HepG2 (cell line): ENCODE measurements around the gene TMEM86B. TPM values are rescaled to one million over a fixed set of nuclear protein-coding genes. Genes with fewer than 3 reads are reported as not detected.
A peak's percentile ranks its signal among the peaks of the same experiment; 100 is the strongest.

Source experiments
- ARNT2 ChIP-seq: sonication (generic); formaldehyde crosslinking; IDR thresholded peaks from 2 replicates; pipeline ENCODE4 v1.8.0; 2022; ENCODE audit warnings: mild to moderate bottlenecking, low read depth, missing genetic modification reagents, moderate library complexity
- KDM3A ChIP-seq: IDR thresholded peaks from 2 replicates; pipeline ENCODE4 v1.6.1; 2018; ENCODE audit warnings: low read depth, missing compliant biosample characterization
- KLF9 ChIP-seq: IDR thresholded peaks from 2 replicates; pipeline ENCODE4 v1.6.1; 2016; ENCODE audit warnings: low read depth
- MAZ ChIP-seq, 2 experiments: sonication (generic) in 1 of 2; formaldehyde crosslinking in 1 of 2; IDR thresholded peaks; 2 replicates each; pipeline versions ENCODE4 v1.5.0 to v1.6.1; 2012 to 2020; ENCODE audit warnings: low read depth in 2 of 2, mild to moderate bottlenecking in 2 of 2, borderline replicate concordance in 1 of 2, improper control_type of control experiment in 1 of 2, low read length in 1 of 2, missing genetic modification reagents in 1 of 2, moderate library complexity in 1 of 2
- NFRKB ChIP-seq: fragments of 450-650 bp; IDR thresholded peaks from 2 replicates; pipeline ENCODE4 v1.6.1; 2017
- ZBTB42 ChIP-seq: sonication (generic); formaldehyde crosslinking; IDR thresholded peaks from 2 replicates; pipeline ENCODE4 v1.5.0; 2020; ENCODE audit warnings: mild to moderate bottlenecking, missing genetic modification reagents
- ZNF121 ChIP-seq: sonication (generic); formaldehyde crosslinking; IDR thresholded peaks from 2 replicates; pipeline ENCODE4 v1.5.0; 2020; ENCODE audit warnings: mild to moderate bottlenecking, missing genetic modification reagents
- ZNF629 ChIP-seq: sonication (generic); formaldehyde crosslinking; conservative IDR thresholded peaks from 2 replicates; pipeline ENCODE4 v1.5.0; 2020; ENCODE audit warnings: missing genetic modification reagents
- ZNF772 ChIP-seq: sonication (generic); formaldehyde crosslinking; IDR thresholded peaks from 2 replicates; pipeline ENCODE4 v1.5.0; 2020; ENCODE audit warnings: mild to moderate bottlenecking, missing genetic modification reagents
- ZSCAN29 ChIP-seq: sonication (generic); formaldehyde crosslinking; conservative IDR thresholded peaks from 2 replicates; pipeline ENCODE4 v1.4.0; 2020; ENCODE audit warnings: mild to moderate bottlenecking, missing genetic modification reagents
- ZSCAN30 ChIP-seq: sonication (generic); formaldehyde crosslinking; IDR thresholded peaks from 2 replicates; pipeline ENCODE4 v1.5.0; 2020; ENCODE audit warnings: mild to moderate bottlenecking, missing genetic modification reagents
- polyA plus RNA-seq, 8 experiments: library from polyadenylated mRNA; depleted of rRNA in 3 of 8; stranded (reverse) in 7 of 8; unstranded in 1 of 8; fragments of >200 nt; fragmentation: Illumina TruSeq in 4 of 8; extraction: Trizol in 4 of 8; gene quantifications; 2 replicates each; pipeline versions ENCODE4 v1.2.1 to v1.2.3, GENCODE V29; 2011 to 2016; ENCODE audit warnings: low read depth in 4 of 8, missing spikeins in 1 of 8, mixed read lengths in 1 of 8; ENCODE audit not compliant: insufficient read depth in 1 of 8
- total RNA-seq, 5 experiments: library from RNA; depleted of rRNA; stranded (reverse); fragments of >200 nt; fragmentation: Illumina TruSeq; extraction: Trizol; gene quantifications; 2 replicates each; pipeline ENCODE4 v1.2.3, GENCODE V29; 2016; ENCODE audit warnings: low read depth in 1 of 5
- TF ChIP-seq, protein P1 (sequence below): sonication (generic); formaldehyde crosslinking; IDR thresholded peaks from 2 replicates; pipeline ENCODE4 v1.4.0; 2020; ENCODE audit warnings: missing genetic modification reagents, mild to moderate bottlenecking, borderline replicate concordance
- TF ChIP-seq, protein P2 (sequence below): sonication (generic); formaldehyde crosslinking; IDR thresholded peaks from 2 replicates; pipeline ENCODE4 v1.8.1; 2023; ENCODE audit warnings: missing genetic modification reagents, mild to moderate bottlenecking, borderline replicate concordance
- TF ChIP-seq, protein P3 (sequence below): sonication (generic); formaldehyde crosslinking; IDR thresholded peaks from 2 replicates; pipeline ENCODE4 v1.4.0; 2020; ENCODE audit warnings: missing genetic modification reagents, borderline replicate concordance

Gene TMEM86B
- total and polyA plus RNA-seq, 2 of the 13 experiments (the other 11 are each of a cell fraction or from before 2014, with no cell fraction given) = 7.7 to 9.6 TPM

DNA sequence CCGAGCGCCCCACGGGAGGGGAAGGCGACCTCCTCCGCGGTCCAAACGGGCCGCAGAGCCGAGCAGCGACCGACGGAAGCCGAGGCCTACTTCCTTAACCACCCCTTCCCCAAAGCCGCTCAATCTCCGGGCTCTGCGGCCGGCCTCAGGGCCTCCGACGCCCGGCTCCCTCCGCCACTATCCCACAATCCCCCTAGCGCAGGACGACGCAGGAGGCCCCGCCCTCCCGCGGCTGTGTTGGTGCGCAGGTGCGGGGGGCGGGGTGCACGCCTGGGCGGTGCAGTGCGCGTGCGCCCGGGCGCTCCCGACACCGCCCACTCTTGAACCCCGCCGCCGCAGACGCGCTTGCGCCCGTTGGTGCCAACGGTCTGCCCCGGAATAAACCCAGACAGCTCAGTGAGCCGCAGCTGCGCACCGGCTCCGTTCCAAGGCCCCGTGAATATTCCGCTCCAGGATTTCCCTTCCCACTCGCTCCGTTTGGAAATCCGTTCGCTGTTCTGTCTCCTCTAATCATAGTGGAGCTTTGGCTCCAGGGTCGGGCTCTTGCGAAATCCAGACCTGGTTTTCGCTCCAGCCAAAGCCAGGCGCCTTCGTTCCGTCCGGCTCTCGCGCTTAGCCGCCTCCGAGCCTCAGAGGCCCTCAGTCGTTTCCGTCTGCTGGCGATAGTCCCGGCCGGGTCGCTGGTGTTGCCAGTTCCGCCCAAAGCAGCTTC is 30.4 kb upstream of the TMEM86B start, which contains the start of gene PPP6R1 (continued):
- TF ChIP-seq, protein P1, sequence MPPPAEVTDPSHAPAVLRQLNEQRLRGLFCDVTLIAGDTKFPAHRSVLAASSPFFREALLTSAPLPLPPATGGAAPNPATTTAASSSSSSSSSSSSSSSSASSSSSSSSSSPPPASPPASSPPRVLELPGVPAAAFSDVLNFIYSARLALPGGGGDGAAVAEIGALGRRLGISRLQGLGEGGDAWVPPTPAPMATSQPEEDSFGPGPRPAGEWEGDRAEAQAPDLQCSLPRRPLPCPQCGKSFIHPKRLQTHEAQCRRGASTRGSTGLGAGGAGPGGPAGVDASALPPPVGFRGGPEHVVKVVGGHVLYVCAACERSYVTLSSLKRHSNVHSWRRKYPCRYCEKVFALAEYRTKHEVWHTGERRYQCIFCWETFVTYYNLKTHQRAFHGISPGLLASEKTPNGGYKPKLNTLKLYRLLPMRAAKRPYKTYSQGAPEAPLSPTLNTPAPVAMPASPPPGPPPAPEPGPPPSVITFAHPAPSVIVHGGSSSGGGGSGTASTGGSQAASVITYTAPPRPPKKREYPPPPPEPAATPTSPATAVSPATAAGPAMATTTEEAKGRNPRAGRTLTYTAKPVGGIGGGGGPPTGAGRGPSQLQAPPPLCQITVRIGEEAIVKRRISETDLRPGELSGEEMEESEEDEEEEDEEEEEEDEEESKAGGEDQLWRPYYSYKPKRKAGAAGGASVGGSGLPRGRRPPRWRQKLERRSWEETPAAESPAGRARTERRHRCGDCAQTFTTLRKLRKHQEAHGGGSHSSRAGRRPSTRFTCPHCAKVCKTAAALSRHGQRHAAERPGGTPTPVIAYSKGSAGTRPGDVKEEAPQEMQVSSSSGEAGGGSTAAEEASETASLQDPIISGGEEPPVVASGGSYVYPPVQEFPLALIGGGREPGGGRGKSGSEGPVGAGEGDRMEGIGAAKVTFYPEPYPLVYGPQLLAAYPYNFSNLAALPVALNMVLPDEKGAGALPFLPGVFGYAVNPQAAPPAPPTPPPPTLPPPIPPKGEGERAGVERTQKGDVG = no peak; the same call in 1 of the 2 replicates
- peak; percentile 26; the same call in 1 of the 2 replicates for TF ChIP-seq ZBTB42
- peak; percentile 88; the same call in 1 of the 2 replicates for TF ChIP-seq ZSCAN29 (CRISPR knock-in tag)
- TF ChIP-seq KDM3A (CRISPR knock-in tag) = peak; percentile 70
- peak; percentile 79 for TF ChIP-seq ZNF772 (CRISPR knock-in tag)
- TF ChIP-seq MAZ (IDR thresholded peaks at IDR 0.05; ENCODE audit: borderline replicate concordance, low read depth, low read length) = peak; percentile 70
- peak; percentile 68; the same call in 1 of the 2 replicates for TF ChIP-seq MAZ (CRISPR knock-in tag; IDR thresholded peaks at IDR 0.05; ENCODE audit: low read depth)
- TF ChIP-seq ZSCAN30 = no peak
- peak; percentile 51; the same call in 1 of the 2 replicates for TF ChIP-seq ARNT2
- TF ChIP-seq, protein P2, sequence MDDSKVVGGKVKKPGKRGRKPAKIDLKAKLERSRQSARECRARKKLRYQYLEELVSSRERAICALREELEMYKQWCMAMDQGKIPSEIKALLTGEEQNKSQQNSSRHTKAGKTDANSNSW (CRISPR knock-in tag) = no peak
- TF ChIP-seq KLF9 = no peak; the same call in 1 of the 2 replicates
- no peak; the same call in 1 of the 2 replicates for TF ChIP-seq ZNF629
- TF ChIP-seq, protein P3, sequence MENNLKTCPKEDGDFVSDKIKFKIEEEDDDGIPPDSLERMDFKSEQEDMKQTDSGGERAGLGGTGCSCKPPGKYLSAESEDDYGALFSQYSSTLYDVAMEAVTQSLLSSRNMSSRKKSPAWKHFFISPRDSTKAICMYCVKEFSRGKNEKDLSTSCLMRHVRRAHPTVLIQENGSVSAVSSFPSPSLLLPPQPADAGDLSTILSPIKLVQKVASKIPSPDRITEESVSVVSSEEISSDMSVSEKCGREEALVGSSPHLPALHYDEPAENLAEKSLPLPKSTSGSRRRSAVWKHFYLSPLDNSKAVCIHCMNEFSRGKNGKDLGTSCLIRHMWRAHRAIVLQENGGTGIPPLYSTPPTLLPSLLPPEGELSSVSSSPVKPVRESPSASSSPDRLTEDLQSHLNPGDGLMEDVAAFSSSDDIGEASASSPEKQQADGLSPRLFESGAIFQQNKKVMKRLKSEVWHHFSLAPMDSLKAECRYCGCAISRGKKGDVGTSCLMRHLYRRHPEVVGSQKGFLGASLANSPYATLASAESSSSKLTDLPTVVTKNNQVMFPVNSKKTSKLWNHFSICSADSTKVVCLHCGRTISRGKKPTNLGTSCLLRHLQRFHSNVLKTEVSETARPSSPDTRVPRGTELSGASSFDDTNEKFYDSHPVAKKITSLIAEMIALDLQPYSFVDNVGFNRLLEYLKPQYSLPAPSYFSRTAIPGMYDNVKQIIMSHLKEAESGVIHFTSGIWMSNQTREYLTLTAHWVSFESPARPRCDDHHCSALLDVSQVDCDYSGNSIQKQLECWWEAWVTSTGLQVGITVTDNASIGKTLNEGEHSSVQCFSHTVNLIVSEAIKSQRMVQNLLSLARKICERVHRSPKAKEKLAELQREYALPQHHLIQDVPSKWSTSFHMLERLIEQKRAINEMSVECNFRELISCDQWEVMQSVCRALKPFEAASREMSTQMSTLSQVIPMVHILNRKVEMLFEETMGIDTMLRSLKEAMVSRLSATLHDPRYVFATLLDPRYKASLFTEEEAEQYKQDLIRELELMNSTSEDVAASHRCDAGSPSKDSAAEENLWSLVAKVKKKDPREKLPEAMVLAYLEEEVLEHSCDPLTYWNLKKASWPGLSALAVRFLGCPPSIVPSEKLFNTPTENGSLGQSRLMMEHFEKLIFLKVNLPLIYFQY (CRISPR knock-in tag) = no peak; the same call in none of the 2 replicates
- no peak for TF ChIP-seq ZNF121 (CRISPR knock-in tag)
- TF ChIP-seq NFRKB = no peak
